Kidney glomerular epithelial cell (primary cell): Measurements from ENCODE around the gene TSPAN16.

ENCODE experiments used
- DNase-seq: peaks from one replicate; lab custom pipeline; 2025; lab: John Stamatoyannopoulos, UW

The TSPAN16 gene

DNA sequence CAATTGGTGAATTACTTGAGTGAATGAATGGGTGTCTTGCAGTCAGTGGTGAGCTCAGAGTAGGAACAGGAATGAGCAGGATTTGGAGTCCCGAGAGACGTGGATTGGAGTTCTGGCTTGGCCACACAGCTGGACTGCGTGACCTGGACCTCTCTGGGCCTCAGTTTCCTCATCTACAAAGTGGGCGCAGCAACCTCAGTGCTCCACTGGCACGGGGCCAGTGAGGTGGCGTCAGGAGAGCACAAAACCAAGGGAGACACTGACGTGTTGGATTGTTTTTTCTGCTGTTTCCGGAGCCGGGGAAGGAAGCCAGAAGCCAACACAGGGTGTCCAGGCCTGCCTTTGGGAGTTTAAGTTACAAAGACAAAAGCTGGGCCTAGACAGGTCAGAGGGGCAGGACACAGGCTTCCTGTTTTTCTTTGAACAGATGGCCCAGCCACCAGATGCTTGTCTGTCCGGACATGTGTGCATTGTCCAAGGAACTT, 27.1 kb upstream of the TSPAN16 start:
- DNase-seq = no peak

DNA sequence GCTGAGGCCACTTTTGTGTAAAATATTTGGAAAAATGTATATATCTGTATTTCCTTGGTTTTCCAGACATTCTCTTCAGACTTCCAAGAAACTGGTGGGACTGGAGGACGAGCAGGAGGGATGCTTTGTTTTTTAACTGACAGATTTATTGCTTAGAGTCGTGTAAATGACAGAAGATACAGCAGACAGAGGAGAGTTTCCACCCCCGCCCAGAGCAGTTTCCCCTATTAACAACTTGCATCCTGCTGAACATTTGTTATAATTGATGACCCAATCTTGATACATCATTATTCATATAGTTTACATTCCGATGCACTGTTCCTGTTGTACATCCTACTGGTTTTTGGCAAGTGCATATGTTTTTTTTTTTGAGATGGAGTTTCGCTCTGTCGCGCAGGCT, 26.6 kb upstream of the TSPAN16 start:
- no peak for DNase-seq

DNA sequence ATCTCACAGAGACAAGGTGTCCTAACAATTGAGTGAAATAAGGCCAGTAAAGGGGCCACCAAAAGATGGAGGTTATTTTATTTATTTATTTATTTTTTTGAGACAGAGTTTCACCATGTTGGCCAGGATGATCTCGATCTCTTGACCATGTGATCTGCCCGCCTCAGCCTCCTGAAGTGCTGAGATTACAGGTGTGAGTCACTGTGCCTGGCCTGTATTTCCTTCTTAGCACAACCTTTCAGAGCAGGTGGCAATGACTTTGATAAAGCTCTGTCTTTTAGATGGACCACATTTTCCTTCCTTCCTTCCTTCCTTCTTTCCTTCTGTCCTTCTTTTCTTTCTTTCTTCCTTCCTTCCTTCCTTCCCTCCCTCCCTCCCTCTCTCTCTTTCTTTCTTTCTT, 22.7 kb upstream of the TSPAN16 start:
- no peak for DNase-seq

DNA sequence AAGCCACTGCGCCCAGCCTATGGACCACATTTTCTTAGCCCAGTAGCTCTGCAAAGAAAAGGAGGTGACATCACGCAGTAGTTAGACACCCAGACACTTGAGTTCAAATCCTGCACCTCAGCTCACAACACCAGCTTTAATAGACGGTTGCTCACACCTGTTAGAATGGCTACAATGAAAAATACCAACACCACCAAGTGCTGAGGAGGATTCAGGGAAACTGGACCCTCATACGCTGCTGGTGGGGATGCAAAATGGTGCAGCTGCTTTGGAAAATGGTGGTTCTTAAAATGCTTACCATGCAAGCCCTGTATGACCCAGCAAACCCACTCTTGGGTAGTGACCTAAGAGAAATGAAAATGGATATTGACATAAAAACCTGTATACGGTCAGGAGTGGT, 22.0 kb upstream of the TSPAN16 start:
- no peak for DNase-seq

DNA sequence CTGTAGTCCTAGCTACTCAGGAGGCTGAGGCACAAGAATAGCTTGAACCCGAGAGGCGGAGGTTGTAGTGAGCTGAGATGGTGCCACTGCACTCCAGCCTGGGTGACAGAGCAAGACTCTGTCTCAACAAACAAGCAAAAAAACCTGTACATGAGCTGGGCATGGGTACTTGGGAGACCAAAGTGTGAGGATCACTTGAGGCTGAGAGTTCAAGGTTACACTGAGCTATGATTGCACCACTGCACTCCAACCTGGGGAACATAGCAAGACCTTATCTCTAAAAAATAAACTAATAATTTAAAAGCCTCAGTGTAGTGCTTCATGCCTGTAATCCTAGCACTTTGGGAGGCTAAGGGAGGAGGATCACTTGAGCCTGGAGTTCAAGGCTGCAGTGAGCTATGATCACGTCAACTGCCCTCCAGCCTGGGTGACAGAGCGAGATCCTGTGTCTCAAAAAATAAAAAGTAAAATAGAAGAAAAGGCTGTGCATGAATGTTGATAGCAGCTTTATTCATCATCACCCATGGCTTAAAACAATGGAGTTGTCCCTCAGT, 21.4 kb upstream of the TSPAN16 start:
- no peak for DNase-seq

DNA sequence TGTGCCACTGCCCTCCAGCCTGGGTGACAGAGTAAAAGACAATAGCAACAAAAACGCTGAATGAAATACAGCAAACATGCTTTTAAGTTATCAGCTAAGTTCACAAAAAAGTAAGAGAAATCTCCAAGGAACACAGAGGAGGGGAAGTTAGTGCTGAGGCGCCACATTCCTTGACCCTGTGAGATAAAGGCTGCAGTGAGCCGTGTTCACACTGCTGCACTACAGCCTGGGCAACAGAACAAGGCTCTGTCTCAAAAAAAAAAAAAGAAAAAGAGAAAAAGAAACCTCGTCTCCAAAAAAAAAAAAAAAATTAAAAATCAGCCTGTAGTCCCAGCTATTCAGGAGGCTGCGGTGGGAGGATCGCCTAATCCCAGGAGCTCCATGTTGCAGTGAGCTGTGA, 17.3 kb upstream of the TSPAN16 start:
- DNase-seq = no peak

DNA sequence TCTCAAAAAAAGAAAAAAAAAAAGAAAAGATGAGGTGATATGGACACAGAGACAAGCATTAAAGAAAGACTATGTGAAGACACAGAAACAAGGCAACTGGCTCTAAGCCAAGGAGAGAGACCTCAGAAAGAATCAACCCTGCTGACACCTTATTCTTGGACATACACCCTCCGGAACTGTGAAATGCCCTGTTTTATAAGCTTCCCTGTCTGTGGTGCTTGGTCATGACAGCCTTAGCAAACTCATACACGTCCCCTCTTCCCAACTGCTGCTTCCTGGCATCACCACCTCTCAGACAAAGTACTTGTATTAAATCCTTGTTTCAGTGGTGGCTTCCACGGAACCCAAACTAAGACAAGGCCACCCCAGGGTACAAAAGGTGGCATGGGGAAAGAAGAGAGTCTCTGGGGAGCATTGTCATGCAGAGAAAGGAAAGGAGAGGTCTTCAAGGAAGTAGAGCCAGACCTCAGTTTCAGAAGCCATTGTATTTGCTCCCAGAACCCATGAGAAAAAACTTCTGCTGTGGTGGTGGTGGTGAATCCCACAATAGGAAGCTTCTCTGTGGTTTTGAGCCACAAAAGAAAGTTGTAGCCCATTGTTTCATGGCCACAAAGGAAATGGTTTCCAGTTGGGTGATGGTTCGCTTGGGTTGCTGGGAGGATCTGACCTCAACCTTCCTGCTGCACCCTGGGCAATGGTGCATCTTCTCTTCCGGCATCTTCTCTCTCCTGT, 16.3 kb upstream of the TSPAN16 start:
- DNase-seq = no peak

DNA sequence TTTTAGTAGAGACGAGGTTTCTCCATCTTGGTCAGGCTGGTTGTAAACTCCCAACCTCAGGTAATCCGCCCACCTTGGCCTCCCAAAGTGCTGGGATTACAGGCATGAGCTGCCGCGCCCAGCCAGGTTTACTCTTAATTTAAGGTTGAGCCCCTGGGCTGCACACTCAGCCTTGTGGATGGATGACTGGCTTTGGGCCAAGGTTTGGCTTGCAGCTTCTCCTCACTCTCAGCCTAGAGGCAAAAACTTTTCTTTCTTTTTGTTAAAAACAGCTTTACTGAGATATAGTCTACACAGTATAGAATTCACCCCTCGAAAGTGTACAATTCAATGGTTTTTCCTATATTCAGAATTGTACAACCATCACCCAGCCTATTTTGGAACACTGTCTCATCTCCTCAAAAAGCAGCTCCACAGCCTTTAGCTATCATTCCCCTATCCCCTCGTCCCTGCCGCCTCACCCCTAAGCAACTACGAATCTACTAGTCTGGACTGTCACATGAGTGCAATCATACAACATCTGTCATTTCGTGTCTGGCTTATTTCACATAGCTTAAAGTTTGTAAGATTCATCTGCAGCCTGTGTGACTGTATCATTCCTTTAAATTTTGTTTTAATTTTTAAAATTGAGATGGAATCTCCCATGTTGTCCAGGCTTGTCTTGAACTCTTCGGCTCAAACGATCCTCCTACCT, 14.5 kb upstream of the TSPAN16 start:
- no peak for DNase-seq

DNA sequence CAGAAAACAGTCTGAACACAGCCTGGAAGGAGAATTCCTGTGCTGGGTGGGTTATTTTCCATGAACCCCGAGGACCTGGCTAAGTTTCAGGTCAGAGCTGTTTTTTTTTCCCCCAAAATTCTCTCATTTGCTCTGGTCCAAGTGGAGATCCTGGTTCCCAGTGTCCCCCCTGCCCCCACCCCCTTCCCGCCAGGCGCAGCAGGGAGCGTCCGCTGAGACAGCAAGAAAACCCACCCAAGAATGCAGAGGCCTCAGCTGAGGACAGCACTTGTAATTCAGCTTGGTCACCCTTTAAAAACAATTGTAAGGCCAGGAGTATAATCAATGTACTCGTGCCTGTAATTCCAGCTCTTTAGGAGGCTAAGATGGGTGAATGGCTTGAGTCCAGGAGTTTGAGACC, 11.4 kb upstream of the TSPAN16 start:
- no peak for DNase-seq

DNA sequence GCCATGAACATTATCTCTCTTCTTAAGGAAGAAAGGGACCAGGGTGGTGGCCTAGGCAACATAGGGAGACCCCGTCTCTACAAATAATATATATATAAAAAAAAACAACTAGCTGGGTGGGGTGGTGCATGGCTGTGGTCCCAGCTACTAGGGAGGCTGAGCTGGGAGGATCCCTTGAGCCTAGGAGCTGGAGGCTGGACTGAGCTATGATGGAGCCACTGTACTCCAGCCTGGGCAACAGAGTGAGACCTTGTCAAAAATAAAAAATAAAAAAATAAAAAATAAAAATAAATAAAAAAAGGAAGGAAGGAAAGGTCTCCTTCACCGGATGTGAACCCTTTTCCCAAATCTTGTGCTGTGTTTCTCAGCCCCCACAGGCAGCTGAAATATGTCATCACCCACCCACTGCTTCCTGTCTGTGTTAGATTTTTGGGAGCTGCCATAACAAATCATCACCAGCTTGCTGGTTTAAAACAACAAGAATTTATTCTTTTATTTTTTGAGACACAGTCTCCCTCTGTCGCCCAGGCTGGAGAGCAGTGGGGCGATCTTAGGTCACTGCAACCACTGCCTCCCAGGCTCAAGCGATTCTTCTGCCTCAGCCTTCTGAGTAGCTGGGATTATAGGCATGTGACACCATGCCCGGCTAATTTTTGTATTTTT, 9.5 kb upstream of the TSPAN16 start:
- DNase-seq = no peak

DNA sequence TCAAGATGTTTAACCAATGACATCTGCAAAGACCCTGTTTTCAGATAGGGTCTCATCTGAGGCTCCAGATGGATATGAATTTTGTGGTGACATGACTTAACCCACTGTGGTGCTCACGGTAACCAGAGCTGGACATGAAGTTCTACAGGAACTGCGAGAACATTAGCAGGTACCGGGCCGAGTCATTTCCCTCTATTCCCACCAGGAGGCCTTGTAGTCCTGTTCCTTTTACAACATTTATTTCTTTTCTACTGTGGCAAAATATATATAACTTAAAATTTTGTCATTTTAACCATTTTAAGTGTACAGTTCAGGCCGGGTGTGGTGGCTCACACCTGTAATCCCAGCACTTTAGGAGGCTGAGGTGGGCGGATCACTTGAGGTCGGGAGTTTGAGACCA, 7.6 kb upstream of the TSPAN16 start:
- DNase-seq = no peak

DNA sequence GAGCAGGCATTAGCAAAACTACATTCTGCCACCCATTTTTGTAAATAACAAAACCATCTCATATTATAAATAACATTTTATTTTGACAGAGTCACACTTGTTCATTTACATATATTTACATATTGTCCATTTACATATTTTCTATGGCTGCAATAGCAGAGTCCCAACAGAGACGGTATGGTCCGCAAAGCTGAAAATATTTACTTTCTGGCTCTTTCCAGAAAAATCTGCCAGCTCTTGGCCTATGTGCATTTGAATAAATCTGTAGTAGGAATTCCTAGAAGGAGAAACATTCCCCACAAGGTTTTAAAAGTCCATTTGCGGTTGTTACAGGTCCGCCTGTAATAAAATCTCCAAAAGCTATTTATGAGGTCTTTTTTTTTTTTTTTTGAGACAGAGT, 5.7 kb upstream of the TSPAN16 start:
- DNase-seq = no peak

DNA sequence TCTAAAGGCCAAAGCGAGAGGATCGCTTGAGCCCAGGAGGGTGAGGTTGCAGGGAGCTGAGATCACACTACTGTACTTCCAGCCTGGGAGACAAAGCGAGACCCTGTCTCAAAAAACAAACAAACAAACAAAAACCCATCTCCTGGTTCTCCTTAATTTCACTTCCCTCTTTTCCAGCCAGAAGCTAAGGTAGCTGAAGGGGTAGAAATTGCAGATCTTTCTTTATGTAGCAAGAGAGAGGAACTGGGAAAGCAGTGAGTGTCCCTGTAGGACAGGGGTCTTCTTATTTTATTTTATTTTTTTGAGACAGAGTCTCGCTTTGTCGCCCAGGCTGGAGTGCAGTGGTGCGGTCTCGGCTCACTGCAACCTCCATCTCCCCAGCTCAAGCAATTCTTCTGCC, 4.5 kb upstream of the TSPAN16 start:
- DNase-seq = no peak

DNA sequence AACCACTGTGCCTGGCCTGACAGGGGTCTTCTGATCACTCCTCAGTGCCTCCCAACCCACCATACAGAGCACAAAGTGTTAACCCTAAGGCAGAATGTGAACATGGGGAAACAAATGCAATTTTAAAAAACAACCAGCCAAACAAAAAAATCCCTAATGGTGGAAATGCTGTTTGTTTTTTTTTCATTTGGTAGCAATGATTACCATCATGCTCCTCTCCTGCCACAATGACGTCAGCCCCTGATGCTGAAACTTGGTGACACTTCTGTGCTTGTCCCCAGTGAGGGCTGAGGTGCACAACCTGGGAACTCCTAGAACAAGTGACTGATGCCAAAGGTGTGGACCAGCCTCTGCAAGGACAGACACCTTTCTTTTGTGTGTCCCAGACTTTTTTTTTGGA, 4.0 kb upstream of the TSPAN16 start:
- no peak for DNase-seq

DNA sequence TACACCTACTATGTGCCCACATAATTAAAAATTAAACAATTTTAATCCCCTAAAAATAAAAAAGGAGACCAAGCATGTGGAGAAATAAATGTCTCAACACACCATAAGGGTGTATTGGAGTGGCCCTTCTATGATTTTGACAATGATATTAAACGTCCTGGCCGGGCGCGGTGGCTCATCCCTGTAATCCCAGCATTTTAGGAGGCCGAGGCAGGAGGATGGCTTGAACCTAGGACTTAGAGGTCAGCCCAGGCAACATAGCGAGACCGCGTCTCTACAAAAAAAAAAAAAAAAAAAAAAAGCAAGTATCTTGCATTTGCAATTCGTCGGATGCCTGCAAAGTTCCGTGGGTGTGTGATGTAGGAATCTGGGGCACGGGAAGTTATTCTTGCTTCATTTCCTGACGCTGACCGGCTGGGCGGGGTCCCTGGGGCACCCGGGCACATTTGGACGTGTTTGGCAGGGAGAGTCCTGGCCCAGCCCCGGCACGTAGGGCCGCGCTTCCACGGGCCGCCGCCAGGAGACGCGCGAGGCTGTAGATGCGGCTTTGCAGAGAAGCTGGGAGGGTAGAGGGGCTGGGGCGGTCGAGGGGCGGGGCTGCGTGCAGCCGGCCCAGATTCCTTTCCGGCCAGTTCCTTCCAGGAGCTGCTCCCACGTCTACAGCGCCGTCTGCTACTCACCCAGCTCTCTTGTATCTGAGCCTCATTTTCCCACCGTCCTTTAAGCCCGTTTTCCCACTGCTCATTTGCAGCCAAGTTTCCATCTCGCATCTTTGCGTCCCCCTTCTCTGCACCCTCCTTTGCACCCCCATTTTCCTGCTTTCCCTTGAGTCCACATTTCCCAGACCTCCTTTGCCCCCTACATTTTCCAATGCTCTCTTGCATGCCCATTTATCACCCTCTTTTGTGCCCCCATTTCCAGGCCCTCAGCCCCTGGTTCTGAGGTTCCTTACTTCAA, 2.2 kb upstream of the TSPAN16 start:
- DNase-seq = peak; percentile 84

DNA sequence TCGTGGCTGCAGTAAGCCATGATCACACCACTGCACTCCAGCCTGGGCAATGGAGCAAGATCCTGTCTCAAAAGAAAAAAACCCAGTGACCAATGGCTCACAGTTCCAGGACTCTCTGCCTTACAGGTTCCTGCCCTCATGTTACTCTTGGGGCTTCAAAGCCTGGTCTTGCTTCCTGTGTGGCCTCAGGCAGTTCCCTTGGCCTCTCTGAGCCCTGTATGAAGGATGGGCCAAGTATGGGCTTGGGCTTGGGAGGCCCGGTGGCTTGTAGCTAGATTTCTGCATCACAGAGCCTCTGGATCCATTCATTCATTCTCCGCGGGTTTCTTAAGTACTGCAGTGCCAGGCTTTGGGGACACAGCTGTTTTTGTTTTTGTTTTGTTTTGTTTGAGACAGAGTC, 780 bp upstream of the TSPAN16 start:
- DNase-seq = no peak

DNA sequence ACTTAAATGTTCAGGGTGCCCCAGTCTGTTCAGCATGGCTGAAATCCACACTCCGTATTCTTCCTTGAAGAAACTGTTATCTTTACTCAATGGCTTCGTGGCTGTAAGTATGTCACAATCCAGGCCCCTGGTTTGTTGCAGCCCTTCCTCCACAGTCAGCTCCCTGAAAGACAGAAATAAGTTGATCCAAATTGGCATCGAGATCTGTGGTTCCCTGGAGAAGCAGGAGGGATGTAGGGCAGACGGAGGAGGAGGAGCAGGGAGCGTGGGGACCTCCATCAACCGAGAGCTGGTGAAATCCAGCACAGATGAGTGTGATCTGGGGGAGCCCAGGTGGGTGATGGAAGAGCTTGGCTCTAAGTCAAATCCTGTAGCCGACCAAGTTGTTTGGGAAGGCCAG, 304 bp downstream of the TSPAN16 start:
- no peak for DNase-seq

DNA sequence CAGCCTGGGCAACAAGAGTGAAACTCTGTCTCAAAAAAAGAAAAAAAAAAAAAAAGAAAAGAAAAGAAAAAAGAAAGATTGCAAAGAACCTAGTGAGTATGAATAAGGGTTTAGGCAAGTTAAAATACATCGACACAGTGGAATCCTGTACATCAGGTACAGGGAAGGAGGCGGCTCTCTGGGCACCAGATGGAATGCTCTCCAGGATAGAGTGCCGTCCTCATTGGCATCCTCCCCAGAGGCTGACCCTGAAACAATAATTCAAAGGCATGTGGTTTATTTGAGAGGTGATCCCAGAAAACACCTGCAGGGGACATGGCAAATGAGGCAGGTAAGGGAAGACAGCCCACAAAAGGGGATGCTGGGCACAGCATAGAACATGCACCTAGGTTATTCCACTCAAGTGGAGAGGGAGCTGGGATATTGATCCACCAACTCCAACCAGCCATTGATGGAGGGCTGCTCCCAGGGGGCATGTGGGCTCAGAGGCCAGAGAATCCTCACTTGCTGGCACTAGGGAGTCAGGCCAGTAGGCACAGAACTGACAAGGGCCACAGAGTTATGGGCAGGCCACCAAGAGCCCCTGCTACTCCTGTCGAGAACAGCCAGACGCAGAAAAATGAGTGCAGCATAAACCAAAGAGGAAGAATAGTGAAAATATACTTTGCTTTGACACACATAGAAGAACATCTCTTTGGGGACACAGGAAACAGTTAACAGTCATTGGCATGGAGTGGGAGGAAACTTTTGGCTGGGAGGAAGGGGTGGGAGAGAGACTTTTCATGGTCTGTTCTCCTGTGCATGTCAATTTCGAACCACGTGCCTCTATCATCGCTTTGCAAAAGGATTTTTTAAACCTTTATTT, 4.2 kb downstream of the TSPAN16 start:
- no peak for DNase-seq

DNA sequence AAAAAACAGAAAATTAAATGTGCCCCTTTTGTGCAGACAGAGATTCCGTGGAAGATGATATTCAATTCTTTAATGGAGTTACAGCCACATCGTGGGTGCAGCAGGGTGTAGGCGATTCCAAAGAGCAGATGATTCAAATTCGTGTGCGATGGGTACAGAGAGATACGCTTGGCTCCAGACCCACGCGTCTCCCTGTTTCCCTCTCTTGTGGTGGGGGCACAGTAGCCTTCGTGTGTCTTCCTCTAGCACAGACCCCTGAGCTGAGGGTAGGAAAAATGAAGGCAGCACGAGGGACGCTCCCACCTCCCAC, 4.8 kb downstream of the TSPAN16 start:
- no peak for DNase-seq

DNA sequence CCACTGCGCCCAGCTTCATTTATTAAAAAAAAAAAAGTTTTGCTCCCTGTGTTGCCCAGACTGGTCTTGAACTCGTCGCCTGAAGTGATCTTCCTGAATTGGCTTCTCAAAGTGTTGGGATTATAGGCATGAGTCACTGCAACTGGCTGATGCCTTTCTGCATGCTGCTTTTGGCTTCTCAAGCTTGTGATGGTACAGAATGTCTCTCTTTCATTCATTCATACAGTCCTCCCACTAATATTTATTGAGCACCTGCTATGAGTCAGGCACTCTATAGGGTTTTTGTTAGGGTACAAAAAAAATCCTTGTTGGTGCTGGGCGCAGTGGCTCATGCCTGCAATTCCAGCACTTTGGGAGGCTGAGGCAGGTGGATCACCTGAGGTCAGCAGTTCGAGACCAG, 9.0 kb downstream of the TSPAN16 start:
- DNase-seq = no peak

DNA sequence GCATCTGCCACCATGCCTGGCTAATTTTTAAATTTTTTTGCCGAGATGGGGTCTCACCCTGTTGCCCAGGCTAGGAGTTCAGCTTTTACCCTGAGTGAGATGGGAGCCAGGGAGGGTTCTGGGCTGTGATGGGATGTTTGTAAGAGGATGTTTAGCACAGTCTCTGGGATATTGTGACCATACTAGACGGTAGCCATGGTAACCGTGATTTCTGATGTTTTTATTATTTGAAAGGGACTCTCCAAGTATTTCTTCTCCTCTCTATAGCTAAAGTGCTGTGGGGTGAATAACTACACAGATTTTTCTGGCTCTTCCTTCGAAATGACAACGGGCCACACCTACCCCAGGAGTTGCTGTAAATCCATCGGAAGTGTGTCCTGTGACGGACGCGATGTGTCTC, 10.4 kb downstream of the TSPAN16 start:
- DNase-seq = no peak
